Osteocyte (in vitro differentiated cells): ENCODE measurements around the gene ERMP1. TPM values are rescaled to one million over a fixed set of nuclear protein-coding genes. Genes with fewer than 3 reads are reported as not detected.

Experiments
- DNase-seq: peaks from one replicate; pipeline ENCODE4 v3.0.0; 2021; ENCODE audit warnings: mixed read lengths; ENCODE audit not compliant: unreplicated experiment; ENCODE audit errors: extremely low spot score
- H3K27ac Mint-ChIP-seq: one replicate; pipeline ENCODE4 v1.8.0; 2021; ENCODE audit warnings: mild to moderate bottlenecking, mixed read lengths; ENCODE audit not compliant: unreplicated experiment
- H3K27me3 Mint-ChIP-seq: one replicate; pipeline ENCODE4 v1.8.0; 2021; ENCODE audit warnings: mixed read lengths; ENCODE audit not compliant: unreplicated experiment
- H3K36me3 Mint-ChIP-seq: one replicate; pipeline ENCODE4 v1.8.0; 2021; ENCODE audit warnings: mixed read lengths; ENCODE audit not compliant: unreplicated experiment
- H3K4me1 Mint-ChIP-seq: one replicate; pipeline ENCODE4 v1.8.0; 2021; ENCODE audit warnings: mixed read lengths; ENCODE audit not compliant: unreplicated experiment
- H3K4me3 Mint-ChIP-seq: one replicate; pipeline ENCODE4 v1.8.0; 2021; ENCODE audit warnings: mild to moderate bottlenecking, moderate library complexity, mixed read lengths; ENCODE audit not compliant: unreplicated experiment
- H3K9me3 Mint-ChIP-seq: one replicate; pipeline ENCODE4 v1.8.0; 2021; ENCODE audit warnings: mixed read lengths; ENCODE audit not compliant: unreplicated experiment
- CTCF ChIP-seq: fragments of 200-600 bp; sonication (generic); IDR thresholded peaks from 2 replicates; pipeline ENCODE4 v1.5.0; 2021; ENCODE audit warnings: antibody characterized with exemption, mild to moderate bottlenecking, moderate library complexity
- total RNA-seq: library from RNA; stranded (reverse); gene quantifications from 2 replicates; pipeline ENCODE4 v1.2.1, GENCODE V29; 2021

Gene ERMP1
- total RNA-seq, 1 donor from 2014 or later, result 19.7 TPM

- no peak overlapping the region for H3K27ac Mint-ChIP-seq
- DNase-seq, result no peak
Observed at GRCh38 chr9:5820425-5820824, 12.5 kb downstream of the ERMP1 start.

GRCh38 chr9:5819174-5819573 is 13.7 kb downstream of the ERMP1 start:
- TF ChIP-seq CTCF, result no peak
- H3K27ac Mint-ChIP-seq, result no peak overlapping the region
- DNase-seq, result no peak
- no peaks in the 10 kb centered on the region for H3K9me3 Mint-ChIP-seq
- H3K4me1 Mint-ChIP-seq, result no peaks in the 10 kb centered on the region
- H3K27me3 Mint-ChIP-seq, result no peaks in the 10 kb centered on the region
- H3K4me3 Mint-ChIP-seq, result no peak overlapping the region
- peaks cover 14% of the 10 kb centered on the region for H3K36me3 Mint-ChIP-seq

More at GRCh38 chr9:5820425-5820824, 12.5 kb downstream of the ERMP1 start:
- Mint-ChIP-seq H3K4me3 (no peak overlapping the region), H3K9me3 (no peaks in the 10 kb centered on the region), H3K4me1 (no peaks in the 10 kb centered on the region), H3K27me3 (no peaks in the 10 kb centered on the region), H3K36me3 (peaks cover 16% of the 10 kb centered on the region)
- TF ChIP-seq CTCF, result no peak

GRCh38 chr9:5818424-5819142 is 14.3 kb downstream of the ERMP1 start:
- Mint-ChIP-seq H3K4me3 (no peak overlapping the region), H3K36me3 (peaks cover 15% of the 10 kb centered on the region), H3K27me3 (no peaks in the 10 kb centered on the region)

DNA sequence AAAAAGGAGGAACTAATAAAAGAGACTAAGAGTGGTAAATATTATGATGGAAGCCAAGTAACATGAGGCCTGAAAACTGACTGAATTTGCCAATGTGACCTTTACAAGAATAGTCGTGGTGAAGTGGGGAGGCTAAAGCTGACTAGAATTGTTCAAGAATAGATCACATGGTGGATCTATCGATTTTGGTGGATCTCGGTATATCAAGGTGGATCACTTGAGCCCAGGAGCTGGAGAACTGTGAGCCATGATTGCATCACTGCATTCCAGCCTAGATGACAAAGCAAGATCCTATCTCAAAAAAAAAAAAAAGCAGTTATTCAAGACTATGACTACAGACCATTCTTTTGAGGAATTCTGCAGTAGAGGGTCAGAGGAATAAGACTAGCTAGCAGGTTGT is 15.1 kb downstream of the ERMP1 start:
- Mint-ChIP-seq H3K27me3 (no peaks in the 10 kb centered on the region), H3K4me3 (no peak overlapping the region), H3K36me3 (peaks cover 13% of the 10 kb centered on the region), H3K27ac (no peak overlapping the region), H3K4me1 (no peaks in the 10 kb centered on the region), H3K9me3 (no peaks in the 10 kb centered on the region)
- no peak for DNase-seq
- TF ChIP-seq CTCF, result no peak

More at GRCh38 chr9:5818424-5819142, 14.3 kb downstream of the ERMP1 start:
- no peak for DNase-seq
- H3K27ac Mint-ChIP-seq, result no peak overlapping the region
- H3K9me3 Mint-ChIP-seq, result no peaks in the 10 kb centered on the region
- H3K4me1 Mint-ChIP-seq, result no peaks in the 10 kb centered on the region
- no peak for TF ChIP-seq CTCF

- Mint-ChIP-seq H3K27ac (no peak overlapping the region), H3K9me3 (no peaks in the 10 kb centered on the region), H3K4me1 (no peaks in the 10 kb centered on the region), H3K36me3 (peaks cover 21% of the 10 kb centered on the region), H3K4me3 (no peak overlapping the region), H3K27me3 (no peaks in the 10 kb centered on the region)
- no peak for DNase-seq
- no peak for TF ChIP-seq CTCF
Observed at GRCh38 chr9:5815461-5815860, 17.5 kb downstream of the ERMP1 start.
